Measurements from ENCODE around the gene SLC19A1.
A peak's percentile ranks its signal among the peaks of the same experiment; 100 is the strongest.

Gene SLC19A1

DNA sequence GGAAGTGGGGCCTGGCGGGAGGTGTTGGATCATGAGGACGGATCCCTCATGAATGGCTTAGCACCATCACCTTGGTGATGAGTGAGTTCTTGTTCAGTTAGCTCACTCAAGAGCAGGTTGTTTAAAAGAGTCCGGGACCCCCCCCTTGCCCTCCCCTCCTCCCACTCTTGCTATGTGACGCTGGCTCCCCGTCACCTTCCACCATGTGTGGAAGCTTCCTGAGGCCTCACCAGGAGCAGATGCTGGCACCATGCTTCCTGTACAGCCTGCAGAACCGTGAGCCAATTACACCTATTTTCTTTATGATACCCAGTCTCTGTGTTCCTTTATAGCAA is 3.0 kb upstream of the SLC19A1 start:
- DNase-seq (ENCODE audit: low read depth) = no peak

DNA sequence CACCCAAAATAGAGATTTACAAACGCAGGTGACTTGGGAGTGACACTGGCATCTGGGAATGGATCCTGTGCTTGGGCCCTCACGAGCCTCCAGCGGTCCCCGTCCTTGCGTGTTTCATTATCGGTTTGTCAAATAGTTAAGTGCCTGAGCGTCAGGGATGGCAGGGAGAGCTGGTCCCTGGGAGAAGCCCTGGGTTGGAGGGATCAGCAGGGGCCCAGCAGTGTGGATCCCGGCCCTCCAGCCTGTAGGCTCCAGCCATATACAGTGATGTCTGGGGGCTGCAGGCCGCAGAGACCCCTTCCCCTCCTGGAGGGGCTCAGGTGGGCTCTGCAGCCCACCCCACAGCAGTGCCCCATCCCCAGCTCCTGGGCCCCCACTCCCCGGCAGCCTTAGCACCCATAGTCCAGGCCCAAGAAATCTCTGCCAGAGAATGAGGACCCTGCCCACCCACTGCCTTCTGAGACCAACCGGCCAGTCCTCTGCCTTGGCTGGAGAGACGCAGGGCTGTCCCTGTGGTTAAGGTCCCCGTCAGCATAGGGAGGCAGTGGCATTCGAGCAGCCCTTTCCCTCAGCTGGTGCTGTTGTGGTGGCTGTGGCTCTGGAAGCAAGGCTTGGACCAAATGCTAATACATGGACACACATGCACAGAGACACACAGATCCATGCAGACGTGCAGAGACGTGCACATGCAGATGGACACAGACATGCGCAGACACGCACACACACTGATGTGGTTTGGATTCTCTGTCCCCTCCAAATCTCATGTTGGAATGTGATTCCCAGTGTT is 2.4 kb upstream of the SLC19A1 start:
- no peak for DNase-seq (ENCODE audit: low read depth)

DNA sequence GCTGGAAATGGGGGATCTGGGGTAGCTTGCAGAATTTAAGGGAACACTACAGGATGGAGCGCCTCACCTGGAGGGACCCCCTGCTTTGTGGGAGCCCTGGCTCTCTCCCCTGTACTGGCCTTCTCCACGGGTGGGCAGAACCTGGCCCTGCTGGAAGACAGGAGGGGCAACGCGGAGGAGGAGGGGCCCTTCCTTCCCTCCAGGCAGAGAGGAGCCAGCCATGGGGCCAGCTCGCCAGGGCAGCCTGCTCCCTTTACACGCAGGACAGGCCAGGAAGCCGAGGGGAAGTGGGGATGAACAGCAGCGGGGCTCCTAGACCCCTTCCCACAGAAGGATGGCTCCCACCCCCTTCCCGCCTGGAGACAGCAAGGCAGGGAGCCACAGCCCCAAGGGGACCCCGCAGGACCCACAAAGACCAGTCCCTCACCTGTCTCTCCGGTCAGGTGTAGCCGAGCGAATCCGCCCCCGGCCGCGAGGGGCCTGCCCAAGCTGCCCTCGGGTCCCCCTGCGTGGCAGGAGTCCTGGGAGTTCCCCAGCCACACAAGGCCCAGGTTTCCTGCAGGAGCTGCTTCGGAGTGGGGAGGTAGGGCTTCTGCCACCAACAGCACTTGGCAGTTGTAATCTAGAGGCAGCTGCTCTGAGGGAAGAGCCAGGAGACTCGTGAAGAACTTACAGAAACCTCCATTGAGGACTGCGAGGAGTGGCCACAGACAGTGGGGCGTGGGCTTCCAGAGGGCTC is 1.6 kb upstream of the SLC19A1 start:
- DNase-seq (ENCODE audit: low read depth) = no peak

DNA sequence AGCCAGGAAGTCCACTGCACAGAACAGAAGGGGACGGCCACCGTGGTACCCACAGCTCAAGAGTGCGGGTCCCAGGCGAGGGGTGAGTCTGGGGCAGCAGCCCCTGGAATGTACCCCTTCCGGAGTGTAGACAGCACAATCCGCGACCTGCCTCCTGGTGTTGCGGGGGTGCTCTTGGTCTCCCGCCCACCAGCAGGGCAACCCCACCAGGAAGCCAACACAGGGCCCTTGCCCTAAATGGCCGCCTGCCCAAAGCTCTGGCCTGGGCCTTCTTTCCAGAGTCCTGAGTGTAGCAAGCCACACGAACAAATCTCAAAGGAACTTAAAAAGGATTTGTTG is 1.1 kb upstream of the SLC19A1 start:
- no peak for DNase-seq (ENCODE audit: low read depth)

DNA sequence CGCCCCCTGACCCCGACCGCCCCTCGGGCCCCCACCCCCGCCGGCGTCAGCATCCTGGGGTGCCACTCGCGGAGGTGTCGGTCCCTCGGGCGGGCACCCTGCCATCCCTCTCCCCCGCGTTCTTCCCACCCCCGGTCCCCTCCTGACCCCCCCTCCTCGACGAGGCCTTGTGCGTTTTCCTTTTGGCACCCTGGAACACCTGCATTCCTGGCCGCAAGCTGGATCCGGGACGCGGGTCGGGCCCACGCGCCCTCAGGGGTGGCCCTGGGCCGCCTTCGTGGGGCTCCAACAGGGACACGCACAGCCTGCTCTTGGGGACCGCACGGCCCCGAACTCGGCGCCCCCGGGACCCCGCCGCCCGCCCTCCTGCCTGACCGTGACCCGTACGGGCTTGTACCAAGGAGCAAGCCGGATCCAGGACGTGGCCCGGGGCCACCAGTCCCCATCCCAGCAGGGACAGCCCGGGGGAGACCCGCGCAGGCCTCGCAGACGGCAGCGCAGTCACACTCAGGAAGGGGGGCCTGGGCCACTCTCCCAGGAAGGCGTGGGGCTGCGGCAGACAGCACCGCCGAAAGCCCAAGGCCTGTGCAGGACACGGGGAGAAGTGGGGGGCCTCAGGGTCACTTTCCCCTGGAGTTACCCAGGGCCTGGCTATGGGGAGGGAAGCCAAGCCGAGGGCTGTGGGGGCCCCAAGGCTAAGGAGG is 579 bp upstream of the SLC19A1 start:
- DNase-seq (ENCODE audit: low read depth) = no peak

DNA sequence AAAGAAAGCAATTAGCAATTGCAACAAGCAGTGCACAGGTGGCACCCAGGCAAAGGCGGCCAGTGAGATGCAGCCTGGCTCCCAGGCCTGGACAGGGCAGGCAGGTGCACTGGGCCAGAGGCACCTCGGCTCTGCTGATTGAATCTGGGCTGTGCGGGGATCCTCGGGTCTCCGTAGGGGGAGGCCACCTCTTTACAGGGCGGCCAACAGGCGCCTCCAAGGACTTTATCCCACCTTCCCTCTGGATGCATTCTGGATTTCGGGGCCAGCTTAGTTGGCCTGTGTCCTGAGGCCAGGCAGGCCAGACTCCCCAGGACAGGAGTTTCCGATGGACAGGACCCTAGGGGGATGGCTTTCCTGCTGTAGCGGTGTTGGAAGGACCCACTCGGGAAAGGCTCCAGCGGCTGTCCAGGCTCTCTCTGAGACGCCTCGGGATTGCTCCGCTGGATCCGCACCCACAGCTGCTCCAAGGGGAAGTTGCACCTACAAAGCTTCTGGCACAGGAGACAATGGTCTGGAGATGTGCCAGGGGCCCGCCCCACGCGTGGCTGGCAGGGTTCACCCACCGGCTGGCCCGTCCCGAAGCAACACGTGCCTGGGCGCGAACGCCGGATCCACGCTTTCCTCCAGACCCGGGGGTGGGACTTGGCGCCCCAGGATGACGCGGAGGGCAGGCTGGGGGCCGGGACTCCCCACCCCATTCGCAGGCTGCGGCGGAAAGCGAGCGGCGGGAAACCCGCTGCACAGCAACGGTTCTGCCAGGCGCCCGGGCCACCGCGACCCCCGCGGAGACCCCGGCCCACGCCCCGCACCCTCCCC is 810 bp downstream of the SLC19A1 start:
- DNase-seq (ENCODE audit: low read depth) = peak; percentile 58

DNA sequence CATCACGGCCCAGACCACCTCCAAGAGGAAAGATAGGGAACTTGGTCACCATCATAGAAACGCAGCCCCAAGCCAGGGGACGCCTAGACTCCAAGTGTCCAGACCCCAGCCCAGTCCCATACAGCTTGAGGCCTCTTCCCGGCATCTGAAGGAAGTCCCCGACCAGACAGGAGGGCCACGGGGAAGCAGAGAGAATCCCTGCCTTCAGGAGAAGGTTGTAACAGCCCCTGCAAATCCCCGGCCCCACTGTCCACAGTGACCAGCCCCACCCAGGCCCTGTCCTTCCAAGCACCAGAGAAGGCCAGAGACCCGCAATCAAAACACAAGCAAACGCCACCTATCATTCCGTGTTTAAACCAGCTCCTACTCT is 1.7 kb downstream of the SLC19A1 start:
- no peak for DNase-seq (ENCODE audit: low read depth)

DNA sequence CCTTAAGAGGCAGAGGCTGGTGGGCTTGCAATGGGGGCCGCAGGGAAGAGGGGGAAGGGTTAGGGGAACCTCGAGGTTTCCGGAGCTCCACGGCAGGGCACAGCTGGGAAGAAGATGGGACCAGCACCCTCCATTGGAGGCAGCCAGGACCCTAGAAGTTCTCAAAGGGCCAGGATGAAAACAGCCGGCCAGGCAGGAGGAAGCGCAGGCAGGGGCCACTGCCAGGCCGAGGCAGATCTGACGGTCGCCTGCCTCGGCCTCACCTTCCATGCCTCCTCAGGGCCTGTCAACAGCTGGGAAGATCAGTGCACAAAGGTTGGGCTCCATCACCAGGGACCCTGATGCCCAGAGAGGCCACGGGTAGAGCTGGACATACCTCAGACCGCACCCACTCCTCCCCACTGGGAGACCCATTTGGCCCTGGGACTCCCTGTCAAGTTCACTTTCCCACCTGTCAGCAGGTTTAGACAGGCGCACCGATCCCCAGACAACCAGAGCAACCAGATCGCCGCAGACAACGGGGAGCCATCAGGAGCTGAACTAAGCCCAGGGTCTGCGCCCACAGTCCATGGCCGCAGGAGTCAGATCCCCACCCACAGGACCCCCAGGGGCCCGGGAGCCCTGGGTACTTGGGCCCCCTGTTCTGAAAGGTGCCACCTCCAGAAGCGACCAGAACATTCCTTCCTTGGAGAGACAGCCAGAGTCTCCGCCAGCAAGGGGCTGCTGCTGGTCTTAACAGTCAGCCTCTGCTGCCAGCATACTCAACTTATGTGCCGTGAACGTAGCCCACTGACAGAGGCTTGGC is 2.2 kb downstream of the SLC19A1 start:
- no peak for DNase-seq (ENCODE audit: low read depth)

DNA sequence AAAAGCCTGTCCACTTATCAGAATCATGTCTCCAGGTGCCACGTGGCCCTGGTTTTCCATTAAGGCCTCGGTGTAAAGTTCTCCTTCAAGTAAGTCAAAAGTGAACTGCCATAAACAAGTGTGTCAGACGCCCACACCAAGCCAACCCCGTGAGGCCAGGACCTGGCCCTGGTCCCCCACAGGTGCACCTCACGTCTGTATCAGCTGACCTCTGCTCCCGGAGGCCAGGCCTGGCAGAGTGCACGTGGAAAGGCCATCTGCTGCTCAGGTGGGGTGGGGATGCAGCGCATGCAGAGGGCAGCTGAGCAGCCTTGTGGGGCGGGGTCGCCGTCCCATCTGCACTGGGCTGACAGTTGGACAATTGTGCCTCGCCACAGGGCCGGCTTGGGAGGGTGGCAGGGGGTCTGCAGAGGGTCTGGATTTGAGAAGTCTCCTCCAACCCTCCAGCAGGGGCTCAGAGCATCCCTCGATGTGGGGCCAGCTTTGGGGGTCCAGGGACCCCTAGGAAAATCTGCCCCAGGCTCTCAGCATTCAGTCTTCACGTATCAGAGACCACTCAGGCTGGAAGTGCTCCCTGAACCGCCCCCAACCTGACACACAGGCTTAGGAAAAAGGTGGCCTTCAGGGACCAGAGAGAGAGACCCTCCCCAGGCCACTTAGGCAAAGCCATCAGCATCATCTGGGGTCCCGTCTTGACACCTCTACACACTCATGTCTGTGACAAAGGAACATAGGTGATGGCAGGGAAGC is 3.0 kb downstream of the SLC19A1 start:
- no peak for DNase-seq (ENCODE audit: low read depth)

DNA sequence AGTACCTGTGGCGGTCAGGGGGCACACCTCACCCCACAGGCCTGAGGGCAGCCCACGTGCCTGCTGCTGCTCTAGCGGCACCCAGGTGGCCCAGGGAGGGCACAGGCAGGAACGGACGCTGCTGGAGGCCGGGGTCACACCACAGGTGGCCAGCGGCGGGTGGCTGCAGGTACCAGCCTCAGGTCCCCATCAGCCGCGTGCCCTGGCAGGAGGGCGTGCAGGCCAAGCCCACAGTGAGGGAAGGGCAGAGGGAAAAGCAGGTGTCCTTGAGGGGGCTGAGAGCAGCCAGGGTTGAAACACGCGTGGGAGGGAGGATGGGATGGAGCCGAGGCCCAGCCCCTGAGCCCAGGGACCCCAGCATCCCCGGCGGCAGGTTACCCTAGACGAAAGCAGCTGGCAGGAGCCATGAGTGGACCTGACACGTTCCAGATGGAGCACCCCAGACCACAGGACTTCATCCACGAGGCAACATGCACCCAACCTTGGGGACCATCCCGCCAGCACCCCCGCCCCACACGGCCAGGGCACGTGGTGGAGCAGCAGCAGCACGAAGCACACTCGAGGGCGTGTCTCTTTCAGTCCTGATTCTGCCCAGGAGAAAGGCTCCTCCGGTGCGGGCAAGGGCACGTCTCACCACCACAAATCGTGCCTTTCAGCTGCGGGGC is 3.7 kb downstream of the SLC19A1 start:
- DNase-seq (ENCODE audit: low read depth) = no peak

DNA sequence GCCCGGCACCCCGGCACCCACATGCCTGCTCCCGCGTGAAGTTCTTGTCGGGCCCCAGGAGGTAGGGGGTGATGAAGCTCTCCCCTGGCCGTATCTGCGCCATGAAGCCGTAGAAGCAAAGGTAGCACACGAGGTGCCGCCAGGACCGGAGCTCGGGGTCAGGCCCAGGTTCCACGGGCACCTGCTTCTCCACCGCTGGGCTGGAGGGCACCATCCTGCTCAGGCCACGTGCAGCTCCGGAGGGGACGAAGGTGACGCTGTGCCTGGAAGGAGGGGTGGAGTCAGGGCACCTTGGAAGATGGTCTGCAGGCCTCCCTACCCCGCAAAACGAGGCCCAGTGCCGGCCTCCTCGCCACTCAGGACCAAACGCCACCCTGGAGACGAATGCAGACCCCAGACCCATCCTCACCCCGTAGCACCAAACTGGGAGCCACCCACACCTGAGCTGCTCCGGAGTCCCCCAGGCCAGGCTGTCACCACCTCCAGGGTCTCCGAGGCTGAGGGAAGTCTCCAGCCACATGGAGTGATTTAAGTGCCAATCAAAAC is 4.4 kb downstream of the SLC19A1 start:
- DNase-seq (ENCODE audit: low read depth) = no peak

DNA sequence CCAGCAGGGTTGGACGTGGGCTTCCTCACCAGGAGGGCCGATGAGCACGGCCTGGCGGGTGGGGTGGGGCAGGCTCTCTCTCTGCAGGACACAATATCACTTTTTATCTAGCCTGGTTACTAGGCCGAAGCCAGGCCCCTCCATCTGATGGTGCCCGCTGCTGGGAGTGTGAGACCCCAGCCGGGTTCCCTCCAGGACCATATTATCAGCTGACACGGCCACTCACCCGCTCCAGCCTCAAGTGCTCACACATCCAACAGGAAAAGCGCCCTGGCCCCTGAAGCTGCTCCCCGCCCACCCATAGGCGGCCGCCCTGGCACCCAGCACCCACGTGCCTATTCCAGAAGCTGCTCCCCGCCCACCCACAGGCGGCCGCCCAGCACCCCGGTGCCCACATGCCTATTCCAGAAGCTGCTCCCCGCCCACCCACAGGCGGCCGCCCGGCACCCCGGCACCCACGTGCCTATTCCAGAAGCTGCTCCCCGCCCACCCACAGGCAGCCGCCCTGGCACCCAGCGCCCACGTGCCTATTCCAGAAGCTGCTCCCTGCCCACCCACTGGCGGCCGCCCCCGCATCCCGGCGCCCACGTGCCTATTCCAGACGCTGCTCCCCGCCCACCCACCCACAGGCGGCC is 5.0 kb downstream of the SLC19A1 start:
- DNase-seq (ENCODE audit: low read depth) = no peak

DNA sequence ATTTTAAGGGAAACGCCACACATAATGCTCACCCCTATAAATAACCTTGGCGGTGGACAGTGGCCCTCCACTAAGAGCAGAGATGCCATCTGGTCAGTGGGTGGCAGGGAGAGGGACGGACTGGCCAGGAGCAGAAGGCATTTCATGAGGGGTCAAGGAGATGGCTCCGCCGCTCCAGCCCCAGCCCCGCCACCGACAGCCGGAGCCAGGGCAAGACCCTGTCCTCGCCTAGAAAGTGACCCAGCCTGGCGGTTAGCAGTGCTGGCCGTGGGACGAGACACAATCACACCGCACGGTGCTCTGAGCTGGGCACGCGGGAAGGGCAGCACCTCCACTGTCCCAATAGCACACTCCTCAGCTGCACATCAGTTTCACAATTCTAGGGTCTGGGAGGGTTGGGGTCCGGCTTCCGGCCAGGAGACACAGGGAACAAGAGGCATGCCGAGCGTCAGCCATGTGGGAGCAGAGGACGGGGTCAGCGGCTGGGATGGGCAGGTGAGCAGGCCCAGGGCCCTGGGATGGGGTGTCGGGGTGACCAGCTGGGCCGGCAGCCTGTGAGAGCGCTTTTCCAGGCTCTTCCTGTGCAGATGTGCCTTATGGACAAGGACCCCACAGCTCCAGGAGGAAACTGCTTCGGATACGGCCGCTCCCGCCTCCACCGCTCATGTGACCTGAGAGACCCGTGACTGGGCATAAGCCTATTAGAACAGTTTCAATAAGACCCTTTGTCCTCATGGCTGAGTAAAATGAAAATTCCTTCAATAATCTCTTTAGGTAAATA is 5.7 kb downstream of the SLC19A1 start:
- DNase-seq (ENCODE audit: low read depth) = no peak

DNA sequence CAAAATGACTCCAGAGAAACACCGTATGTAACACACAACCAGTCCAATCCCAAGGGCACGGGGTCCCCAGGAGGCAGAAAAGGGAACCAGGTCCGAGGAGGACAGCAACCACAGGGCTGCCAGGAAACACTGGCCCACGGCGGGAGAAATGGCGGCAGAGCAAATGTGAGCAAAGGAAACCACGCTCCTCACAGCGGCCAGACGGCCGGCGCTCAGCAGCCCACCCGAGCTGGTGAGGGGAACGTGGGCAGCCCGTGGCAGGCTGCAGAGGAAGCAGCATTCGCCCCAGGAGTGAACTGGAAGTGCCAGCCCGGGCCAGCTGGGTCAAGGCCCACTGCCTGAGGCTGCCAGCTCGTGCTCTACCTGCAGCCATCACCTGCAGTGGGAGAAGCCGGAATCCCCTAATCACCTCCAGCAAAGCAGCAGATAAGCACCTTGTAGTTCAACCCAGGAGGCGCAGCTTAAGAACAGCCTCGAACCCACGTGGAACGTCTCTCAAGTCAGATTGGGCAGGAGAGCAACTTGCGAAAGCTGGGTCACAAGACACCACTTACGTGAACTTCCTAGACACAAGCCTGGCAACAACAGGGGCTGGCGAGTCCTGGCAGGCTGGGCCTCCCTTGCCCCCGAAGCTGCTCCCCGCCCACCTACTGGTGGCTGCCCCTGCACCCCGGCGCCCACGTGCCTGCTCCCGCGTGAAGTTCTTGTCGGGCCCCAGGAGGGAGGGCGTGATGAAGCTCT is 6.7 kb downstream of the SLC19A1 start:
- DNase-seq (ENCODE audit: low read depth) = no peak

DNA sequence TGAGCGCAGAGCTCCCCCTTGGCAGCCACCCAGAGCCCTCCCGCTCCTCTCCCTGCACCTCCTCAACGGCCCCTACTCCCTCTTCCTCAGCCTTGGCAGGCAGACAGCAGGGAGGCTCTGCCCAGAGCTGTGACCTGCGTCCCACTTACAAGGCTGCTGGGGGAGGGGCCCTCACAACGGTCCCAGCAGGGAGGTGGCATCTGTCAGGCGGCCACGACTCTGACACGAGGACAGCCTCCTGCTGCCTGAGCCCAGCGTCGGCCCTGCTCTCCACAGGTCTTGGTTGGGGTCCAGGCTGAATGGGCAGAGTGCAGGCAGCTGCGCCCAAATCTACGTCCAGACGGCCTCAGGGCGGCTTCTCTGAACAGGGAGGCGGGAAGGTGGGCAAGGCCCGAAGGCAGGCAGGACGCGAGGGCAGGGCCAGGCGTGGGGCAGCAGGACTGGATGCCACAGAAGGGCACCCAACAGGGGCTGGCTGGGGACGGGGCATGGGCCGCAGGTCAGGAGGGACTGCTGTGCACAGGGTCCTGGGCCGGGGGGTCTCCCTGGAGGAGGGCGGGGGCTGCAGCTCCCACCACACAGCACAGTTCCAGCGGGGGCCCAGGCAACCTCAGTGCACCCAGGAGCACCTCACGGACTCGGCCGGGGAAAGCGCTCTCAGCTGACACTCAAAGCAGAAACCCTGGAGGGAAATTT is 7.5 kb downstream of the SLC19A1 start:
- DNase-seq (ENCODE audit: low read depth) = no peak

DNA sequence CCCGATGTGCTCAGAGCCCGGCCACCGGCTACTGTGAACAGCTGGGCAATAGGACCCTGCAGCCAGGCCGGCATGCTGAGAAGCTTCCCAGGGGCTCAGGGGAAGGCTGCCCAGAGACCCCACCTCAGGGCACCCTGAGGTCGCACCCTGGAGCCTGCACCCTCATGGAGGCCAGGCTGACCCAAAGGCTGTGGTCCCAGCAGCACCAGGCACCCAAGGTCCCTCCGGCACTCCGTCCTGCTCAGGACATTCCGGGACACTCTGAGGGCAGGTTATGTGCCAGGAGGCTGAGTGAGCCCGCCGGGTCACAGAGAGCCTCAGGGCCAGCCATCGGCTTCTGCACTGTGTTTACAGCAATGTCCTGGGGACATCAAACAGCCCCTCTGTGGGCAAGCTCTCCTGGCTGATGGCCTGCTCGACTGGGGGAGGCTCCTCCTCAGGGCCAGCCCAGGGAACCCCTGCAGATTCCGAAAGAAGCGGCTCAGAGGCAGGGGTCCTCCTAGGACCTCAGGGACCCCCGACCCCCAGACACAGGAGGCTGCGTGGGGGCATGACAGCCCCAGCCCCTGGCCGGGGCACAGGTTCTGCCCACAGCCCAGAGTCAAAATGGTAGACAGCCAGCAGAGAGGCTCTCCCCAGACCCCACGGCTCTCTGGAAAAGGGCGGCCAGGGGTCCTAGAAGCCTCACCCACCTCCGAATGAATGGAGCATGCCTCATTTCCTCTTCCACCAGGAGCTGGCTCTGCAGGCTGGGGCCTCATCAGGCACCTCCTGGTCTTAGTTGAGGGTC is 8.2 kb downstream of the SLC19A1 start:
- DNase-seq (ENCODE audit: low read depth) = no peak
